ENCODE results near the gene GGCT.

The GGCT gene

GRCh38 chr7:30533886-30534285 is 29.3 kb upstream of the GGCT start:
- Histone ChIP-seq H3K9ac (ENCODE audit: low read length) (no peak overlapping the region), H3K79me2 (ENCODE audit: low read length) (no peaks in the 10 kb centered on the region), H3K27ac (ENCODE audit: low read length) (no peak overlapping the region), H3K4me1 (ENCODE audit: low read length) (no peaks in the 10 kb centered on the region), H4K20me1 (ENCODE audit: insufficient read depth, low read length) (no peaks in the 10 kb centered on the region), H3K9me3 (replicated peaks; ENCODE audit: insufficient read depth, low read length) (no peaks in the 10 kb centered on the region), H3K36me3 (replicated peaks; ENCODE audit: insufficient read depth, low read length) (no peaks in the 10 kb centered on the region), H3F3A (ENCODE audit: insufficient read depth, low read length) (no peaks in the 10 kb centered on the region), H3K4me2 (ENCODE audit: low read depth, low read length) (no peak overlapping the region), H3K4me3 (ENCODE audit: low read length) (no peak overlapping the region), H3K9me2 (replicated peaks; ENCODE audit: insufficient read depth, low read length) (no peaks in the 10 kb centered on the region), H2AFZ (ENCODE audit: low read length) (no peak overlapping the region), H3K27me3 (replicated peaks; ENCODE audit: insufficient read depth, low read length) (no peaks in the 10 kb centered on the region)
- DNase-seq: no peak
- TF ChIP-seq EZH2 (optimal IDR thresholded peaks at IDR 0.05; ENCODE audit: low read depth, low read length): no peak
- no peak for TF ChIP-seq EZH2phosphoT487 (IDR thresholded peaks at IDR 0.05; ENCODE audit: low read length)
- TF ChIP-seq CTCF (IDR thresholded peaks at IDR 0.05; ENCODE audit: low read length): no peak

GRCh38 chr7:30531286-30531685 is 26.7 kb upstream of the GGCT start:
- Histone ChIP-seq H3F3A (ENCODE audit: insufficient read depth, low read length) (no peaks in the 10 kb centered on the region), H2AFZ (ENCODE audit: low read length) (no peak overlapping the region), H3K9me2 (replicated peaks; ENCODE audit: insufficient read depth, low read length) (no peaks in the 10 kb centered on the region), H3K9me3 (replicated peaks; ENCODE audit: insufficient read depth, low read length) (no peaks in the 10 kb centered on the region), H3K4me3 (ENCODE audit: low read length) (no peak overlapping the region), H3K4me2 (ENCODE audit: low read depth, low read length) (no peak overlapping the region), H3K27me3 (replicated peaks; ENCODE audit: insufficient read depth, low read length) (no peaks in the 10 kb centered on the region), H3K36me3 (replicated peaks; ENCODE audit: insufficient read depth, low read length) (no peaks in the 10 kb centered on the region), H3K27ac (ENCODE audit: low read length) (no peak overlapping the region), H3K4me1 (ENCODE audit: low read length) (no peaks in the 10 kb centered on the region), H3K79me2 (ENCODE audit: low read length) (no peaks in the 10 kb centered on the region), H3K9ac (ENCODE audit: low read length) (no peak overlapping the region), H4K20me1 (ENCODE audit: insufficient read depth, low read length) (no peaks in the 10 kb centered on the region)
- no peak for DNase-seq
- TF ChIP-seq CTCF (IDR thresholded peaks at IDR 0.05; ENCODE audit: low read length): no peak
- no peak for TF ChIP-seq EZH2 (optimal IDR thresholded peaks at IDR 0.05; ENCODE audit: low read depth, low read length)
- no peak for TF ChIP-seq EZH2phosphoT487 (IDR thresholded peaks at IDR 0.05; ENCODE audit: low read length)

GRCh38 chr7:30530373-30530772 is 25.7 kb upstream of the GGCT start:
- Histone ChIP-seq H3F3A (ENCODE audit: insufficient read depth, low read length) (no peaks in the 10 kb centered on the region), H4K20me1 (ENCODE audit: insufficient read depth, low read length) (no peaks in the 10 kb centered on the region), H3K36me3 (replicated peaks; ENCODE audit: insufficient read depth, low read length) (no peaks in the 10 kb centered on the region), H3K4me2 (ENCODE audit: low read depth, low read length) (no peak overlapping the region), H3K27me3 (replicated peaks; ENCODE audit: insufficient read depth, low read length) (no peaks in the 10 kb centered on the region), H3K27ac (ENCODE audit: low read length) (no peak overlapping the region), H2AFZ (ENCODE audit: low read length) (no peak overlapping the region), H3K9me3 (replicated peaks; ENCODE audit: insufficient read depth, low read length) (no peaks in the 10 kb centered on the region), H3K9ac (ENCODE audit: low read length) (no peak overlapping the region), H3K4me1 (ENCODE audit: low read length) (no peaks in the 10 kb centered on the region), H3K4me3 (ENCODE audit: low read length) (no peak overlapping the region), H3K79me2 (ENCODE audit: low read length) (no peaks in the 10 kb centered on the region), H3K9me2 (replicated peaks; ENCODE audit: insufficient read depth, low read length) (no peaks in the 10 kb centered on the region)
- TF ChIP-seq EZH2 (optimal IDR thresholded peaks at IDR 0.05; ENCODE audit: low read depth, low read length) (no peak), EZH2phosphoT487 (IDR thresholded peaks at IDR 0.05; ENCODE audit: low read length) (no peak), CTCF (IDR thresholded peaks at IDR 0.05; ENCODE audit: low read length) (no peak)
- no peak for DNase-seq

Data from MM.1S (cell line).